GM21526 (cell line): Measurements from ENCODE around the gene TRIM7.

Experiments used
- ATAC-seq: cut with Tn5 transposase; IDR thresholded peaks from one replicate; pipeline ENCODE4 v1.9.1; 2021; ENCODE audit warnings: moderate library complexity; ENCODE audit not compliant: unreplicated experiment, low FRiP score

Gene TRIM7

GRCh38 chr5:181233088-181233800 is 28.2 kb upstream of the TRIM7 start:
- ATAC-seq = no peak

DNA sequence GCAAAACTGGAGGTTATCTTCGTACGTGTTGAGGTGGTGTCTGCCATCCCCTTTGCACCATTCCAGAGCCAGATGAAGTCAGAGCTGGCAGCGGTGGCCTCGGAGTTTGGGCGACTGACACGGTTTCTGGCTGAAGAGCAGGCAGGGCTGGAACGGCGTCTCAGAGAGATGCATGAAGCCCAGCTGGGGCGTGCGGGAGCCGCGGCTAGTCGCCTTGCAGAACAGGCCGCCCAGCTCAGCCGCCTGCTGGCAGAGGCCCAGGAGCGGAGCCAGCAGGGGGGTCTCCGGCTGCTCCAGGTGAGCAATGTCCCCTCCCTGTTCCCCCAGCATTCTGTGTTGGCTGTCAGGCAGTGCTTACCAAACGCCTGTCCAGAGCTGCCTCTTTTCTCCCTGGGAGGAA is 27.6 kb upstream of the TRIM7 start:
- no peak for ATAC-seq

GRCh38 chr5:181231432-181231831 is 26.4 kb upstream of the TRIM7 start:
- ATAC-seq = no peak

DNA sequence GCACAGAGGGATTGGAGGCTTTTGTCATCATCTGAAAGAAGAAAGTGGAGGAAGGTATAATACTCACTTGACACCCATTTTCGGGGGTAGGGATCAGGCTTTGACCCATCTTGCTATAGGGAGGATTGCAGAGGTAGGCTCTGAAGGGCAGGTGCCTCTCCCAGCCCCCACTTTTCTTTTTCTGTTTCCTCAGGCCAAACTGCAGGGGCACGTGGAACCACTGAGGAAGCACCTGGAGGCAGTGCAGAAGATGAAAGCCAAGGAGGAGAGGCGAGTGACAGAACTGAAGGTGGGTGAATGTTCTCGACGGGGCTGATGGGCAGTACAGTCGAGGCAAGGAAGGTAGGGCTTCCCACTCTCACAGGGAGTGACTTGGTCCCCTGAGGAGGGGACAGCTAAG is 25.6 kb upstream of the TRIM7 start:
- no peak for ATAC-seq

GRCh38 chr5:181229996-181230395 is 25.0 kb upstream of the TRIM7 start:
- no peak for ATAC-seq

GRCh38 chr5:181224390-181225229 is 19.6 kb upstream of the TRIM7 start:
- no peak for ATAC-seq

GRCh38 chr5:181223729-181224389 is 18.9 kb upstream of the TRIM7 start:
- ATAC-seq = no peak

- ATAC-seq = peak; percentile 59
Measured at GRCh38 chr5:181223058-181223728, 18.2 kb upstream of the TRIM7 start, which contains the start of gene TRIM41. TRIM41 (plus strand) TSS chr5:181223281; CDS start chr5:181224000, 719 bp downstream.

- peak; percentile 2 for ATAC-seq
Measured at GRCh38 chr5:181222630-181223057, 17.6 kb upstream of the TRIM7 start.

DNA sequence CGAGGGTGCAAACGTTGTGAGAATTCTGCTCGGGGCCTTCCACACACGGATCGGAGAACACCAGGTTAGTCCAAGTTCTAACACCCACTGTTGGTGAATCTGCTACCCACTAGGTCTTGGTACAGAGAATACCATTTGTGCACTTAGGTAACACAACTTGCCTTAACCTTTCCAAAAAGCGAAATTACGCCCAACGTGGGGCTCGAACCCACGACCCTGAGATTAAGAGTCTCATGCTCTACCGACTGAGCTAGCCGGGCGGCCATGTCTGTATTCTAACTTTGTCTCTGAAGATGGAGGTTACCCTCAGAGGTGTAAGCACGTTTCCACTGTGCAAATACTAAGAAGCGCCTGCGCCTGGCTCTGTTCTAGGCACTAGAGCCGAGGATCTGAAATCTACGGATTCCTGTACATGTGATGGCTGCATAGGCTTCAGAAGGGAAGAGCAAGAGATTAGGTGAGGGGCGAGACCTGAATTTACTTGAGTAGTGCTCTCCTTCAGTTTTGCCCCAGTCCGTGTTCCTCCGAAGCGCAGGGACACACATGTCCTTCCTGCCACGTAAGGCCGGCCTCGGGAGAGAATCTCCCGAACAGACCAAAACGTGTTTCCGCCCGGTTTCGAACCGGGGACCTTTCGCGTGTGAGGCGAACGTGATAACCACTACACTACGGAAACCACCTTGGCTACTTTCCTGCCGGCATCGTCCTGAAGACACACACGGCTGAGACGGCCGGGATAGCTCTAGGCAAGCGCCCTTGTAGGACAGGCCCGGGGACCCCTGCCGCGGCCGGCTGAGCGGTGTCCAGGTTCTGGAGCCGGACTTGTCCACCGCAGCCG is 17.0 kb upstream of the TRIM7 start:
- ATAC-seq = peak; percentile 23

DNA sequence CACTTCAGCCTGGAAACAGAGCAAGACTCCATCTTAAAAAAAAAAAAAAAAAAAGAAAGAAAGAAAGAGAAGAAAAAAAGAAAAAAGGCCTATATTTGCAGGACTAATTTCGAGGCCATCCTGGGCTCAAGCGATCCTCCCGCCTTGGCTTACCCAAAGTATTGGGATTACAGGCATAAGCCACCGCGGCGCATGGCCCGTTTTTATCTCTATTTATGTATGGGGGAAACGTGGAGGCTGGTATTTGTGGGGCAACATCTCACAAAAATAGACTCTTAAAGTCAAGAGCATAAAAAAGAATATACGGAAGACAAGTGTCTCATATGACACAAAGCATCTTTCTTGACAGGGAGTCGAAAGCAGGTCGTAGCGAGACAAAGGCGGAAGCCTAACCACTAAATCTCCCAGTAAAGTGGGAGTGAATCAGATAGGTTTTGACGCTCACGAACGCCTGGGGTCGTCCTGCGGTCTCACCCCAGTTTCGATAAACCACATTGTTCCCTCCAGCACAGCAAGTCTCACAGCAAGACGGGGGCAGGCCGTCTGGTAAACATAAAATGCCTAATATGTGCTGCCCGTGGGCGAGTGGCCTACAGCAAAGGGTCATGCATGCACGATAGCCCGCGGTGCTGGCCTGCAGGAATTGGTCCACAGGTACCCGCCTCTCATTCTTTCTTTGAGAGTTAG is 16.3 kb upstream of the TRIM7 start:
- ATAC-seq = no peak

DNA sequence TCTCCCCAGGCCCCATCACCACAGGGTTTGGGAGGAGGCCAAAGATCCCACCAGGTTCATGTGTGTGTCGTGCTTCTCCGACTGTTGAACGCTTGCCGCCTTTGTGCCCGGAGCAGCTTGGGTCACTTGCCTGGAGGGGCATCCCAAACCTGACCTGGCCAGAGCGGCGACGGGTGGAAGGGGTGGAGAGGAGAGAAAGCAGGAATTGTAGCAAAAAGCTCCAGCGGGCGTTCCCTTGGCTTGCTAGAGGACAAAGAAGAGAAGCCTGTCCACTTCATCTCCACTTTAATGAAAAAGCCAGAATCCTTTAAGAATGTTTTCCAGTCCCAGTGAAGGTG is 15.2 kb upstream of the TRIM7 start:
- ATAC-seq = no peak

GRCh38 chr5:181219262-181220177 is 14.5 kb upstream of the TRIM7 start:
- ATAC-seq = no peak

- ATAC-seq = no peak
Measured at GRCh38 chr5:181218795-181219124, 13.8 kb upstream of the TRIM7 start.

DNA sequence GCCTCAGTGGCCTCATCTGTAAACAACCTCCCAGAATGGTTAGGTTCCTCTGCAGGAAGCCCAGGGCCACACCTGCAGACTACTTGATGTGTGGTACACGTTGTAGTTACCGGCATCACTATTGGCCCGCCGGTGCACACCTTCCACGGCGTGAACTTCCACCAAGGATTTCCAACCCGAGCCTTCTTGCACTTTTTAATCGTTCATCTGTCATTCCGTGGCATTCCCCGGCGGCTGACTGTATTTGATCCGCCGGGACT is 12.7 kb upstream of the TRIM7 start:
- peak; percentile 24 for ATAC-seq

DNA sequence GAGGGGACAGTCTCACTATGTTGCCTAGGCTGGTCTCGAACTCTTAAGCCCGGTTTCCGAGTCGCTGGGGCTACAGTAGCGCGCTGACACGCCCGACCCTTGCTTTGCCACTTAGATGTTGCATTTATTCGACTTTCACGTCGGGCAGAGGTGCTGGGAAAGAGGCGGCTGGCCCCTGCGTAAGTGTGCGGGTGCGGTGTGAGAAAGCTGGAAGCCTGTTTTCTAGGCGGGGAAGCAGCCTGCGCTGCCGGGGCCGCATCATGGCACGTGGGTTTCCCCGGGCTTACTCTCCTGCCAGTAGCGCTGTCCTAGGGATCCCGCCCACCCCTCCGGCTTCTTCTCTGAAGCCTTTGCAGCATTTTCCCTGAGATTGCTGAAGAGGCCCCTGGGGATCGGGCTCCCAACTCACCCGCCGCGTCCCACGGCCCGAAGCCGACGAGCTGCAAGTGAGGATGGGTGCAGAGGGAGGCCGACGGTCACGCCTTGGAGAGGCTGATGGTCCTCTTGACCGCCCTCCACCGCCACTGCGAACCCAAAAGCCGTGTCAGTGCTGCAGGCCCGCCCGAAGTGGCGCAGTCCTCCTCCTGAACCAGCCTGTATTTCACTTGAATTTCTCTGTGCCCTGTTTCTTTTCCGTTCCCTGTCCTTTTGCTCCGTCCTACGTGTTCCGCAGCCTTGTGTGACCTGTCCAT is 12.3 kb upstream of the TRIM7 start:
- peak; percentile 26 for ATAC-seq

DNA sequence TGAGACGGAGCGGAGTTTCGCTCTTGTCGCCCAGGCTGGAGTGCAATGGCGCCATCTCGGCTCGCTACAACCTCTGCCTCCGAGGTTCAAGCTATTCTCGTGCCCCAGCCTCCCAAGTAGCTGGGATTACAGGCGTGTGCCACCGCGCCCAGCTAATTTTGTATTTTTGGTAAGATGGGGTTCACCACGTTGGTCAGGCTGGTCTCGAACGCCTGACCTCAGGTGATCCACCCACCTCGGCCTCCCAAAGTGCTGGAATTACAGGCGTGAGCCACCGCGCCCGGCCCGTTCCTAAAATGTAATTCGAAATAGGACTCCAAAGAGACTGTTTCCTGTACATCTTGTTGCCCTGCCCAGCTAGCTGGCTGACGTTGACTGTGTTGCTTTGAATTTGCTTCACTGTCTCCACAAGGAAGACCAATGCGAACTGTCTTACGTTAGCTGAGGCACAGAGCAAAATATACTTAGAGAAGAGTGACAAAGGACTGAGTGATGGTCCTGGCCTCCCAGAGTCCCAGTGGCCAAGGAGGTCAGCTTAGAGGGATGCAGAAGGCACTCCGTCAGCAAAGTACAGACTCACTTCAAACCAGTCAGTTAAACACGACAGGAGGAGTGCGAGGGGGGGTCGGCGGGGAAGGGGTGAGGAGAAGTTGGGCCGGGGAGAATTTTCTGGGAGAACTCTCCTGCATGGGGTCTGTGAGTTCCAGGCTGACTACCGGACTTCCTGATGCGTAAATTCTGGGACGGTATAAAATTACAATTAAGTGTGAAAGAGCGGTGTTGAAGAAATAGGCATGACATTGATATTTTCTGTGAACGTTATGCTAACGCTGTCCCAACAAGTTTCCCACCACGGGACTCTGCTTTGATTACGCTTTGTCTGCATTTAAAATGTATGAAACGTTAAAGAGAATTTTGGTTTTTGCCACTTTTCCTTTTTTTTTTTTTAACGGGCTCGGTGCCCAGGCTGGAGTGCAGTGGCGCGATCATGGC is 11.3 kb upstream of the TRIM7 start:
- ATAC-seq = no peak
